A549 (cell line): ENCODE results near the gene TIMMDC1. TPM values are rescaled to one million over a fixed set of nuclear protein-coding genes. Genes with fewer than 3 reads are reported as not detected.
A peak's percentile ranks its signal among the peaks of the same experiment; 100 is the strongest.
"Not testable (repeated sequence)": the region's sequence is repeated elsewhere in the genome, so short reads cannot be mapped to it uniquely, and the experiment has no call there.

Source experiments
- ATAC-seq, 2 experiments: fragments of 200-7000 bp in 1 of 2; fragments of >200 bp in 1 of 2; cut with Nextera tagmentation in 1 of 2; cut with Tn5 transposase in 1 of 2; 3 replicates each; pipeline versions ENCODE4 v1.8.0 to v1.9.1; 2018 to 2020; ENCODE audit warnings: mild to moderate bottlenecking in 1 of 2, moderate library complexity in 1 of 2
- CTCF ChIA-PET: fragments of 300-600 bp; sonication (Branson Sonifier 250); formaldehyde crosslinking; extraction: SDS; loops from one replicate; lab custom pipeline; 2021; ENCODE audit warnings: antibody characterized with exemption, inconsistent platforms; lab: Yijun Ruan, JAX
- POLR2A ChIA-PET: fragments of 350-600 bp; formaldehyde crosslinking; extraction: SDS; loops from one replicate; lab custom pipeline; 2021; ENCODE audit warnings: antibody characterized with exemption, inconsistent platforms; lab: Yijun Ruan, JAX
- DNase-seq, 2 experiments: peaks; one replicate each; pipeline versions ENCODE4 v3.0.0 to v3.0.0-alpha.2; 2011 to 2016; ENCODE audit warnings: low read depth in 1 of 2, low spot score in 1 of 2
- FAIRE-seq: peaks from 2 replicates; lab custom pipeline; 2011; peaks lifted over from hg19 to GRCh38; lab: Jason Lieb, UNC
- H3K27ac ChIP-seq, 2 experiments: fragments of >200 bp; sonication (Bioruptor Twin); formaldehyde crosslinking; 3 replicates each; pipeline ENCODE4 v1.5.1; 2016 to 2017
- H3K4me1 ChIP-seq: fragments of >200 bp; sonication (Bioruptor Twin); formaldehyde crosslinking; 3 replicates; pipeline ENCODE4 v1.6.1; 2016
- H3K4me2 ChIP-seq: fragments of >200 bp; sonication (Bioruptor Twin); formaldehyde crosslinking; 3 replicates; pipeline ENCODE4 v1.6.1; 2016
- H3K4me3 ChIP-seq: fragments of >200 bp; sonication (Bioruptor Twin); formaldehyde crosslinking; 3 replicates; pipeline ENCODE4 v1.5.1; 2016
- H3K9me3 ChIP-seq: fragments of >200 bp; sonication (Bioruptor Twin); formaldehyde crosslinking; 3 replicates; pipeline ENCODE4 v1.6.1; 2016
- BCL3 ChIP-seq: fragments of >200 bp; sonication (Bioruptor Twin); formaldehyde crosslinking; IDR thresholded peaks from 3 replicates; pipeline ENCODE4 v1.6.1; 2016
- BHLHE40 ChIP-seq: IDR thresholded peaks from 2 replicates; pipeline ENCODE4 v1.6.1; 2012; ENCODE audit warnings: low read depth, low read length, inconsistent platforms
- CBX2 ChIP-seq: fragments of 200-600 bp; sonication (generic); IDR thresholded peaks from 2 replicates; pipeline ENCODE4 v1.6.1; 2016; ENCODE audit warnings: low read depth, mild to moderate bottlenecking, borderline replicate concordance
- CBX8 ChIP-seq: fragments of 200-600 bp; sonication (generic); IDR thresholded peaks from 2 replicates; pipeline ENCODE4 v1.6.1; 2016
- CHD4 ChIP-seq: fragments of 200-600 bp; sonication (generic); IDR thresholded peaks from 2 replicates; pipeline ENCODE4 v1.6.1; 2016; ENCODE audit warnings: antibody characterized with exemption, mild to moderate bottlenecking, borderline replicate concordance
- EHF ChIP-seq: fragments of 250-450 bp; sonication (Bioruptor Pico); IDR thresholded peaks from 2 replicates; pipeline ENCODE4 v1.5.0; 2020; ENCODE audit warnings: mild to moderate bottlenecking
- ELK1 ChIP-seq: fragments of 150-350 bp; IDR thresholded peaks from 2 replicates; pipeline ENCODE4 v1.6.1; 2014; ENCODE audit warnings: low read depth, mild to moderate bottlenecking, low read length
- EP300 ChIP-seq, 2 experiments: fragments of >200 bp; sonication (Bioruptor Twin); formaldehyde crosslinking; IDR thresholded peaks; 2 replicates in 1 of 2; 3 replicates in 1 of 2; pipeline ENCODE4 v1.6.1; 2016 to 2017
- ESRRA ChIP-seq: fragments of 150-350 bp; IDR thresholded peaks from 2 replicates; pipeline ENCODE4 v1.6.1; 2014; ENCODE audit warnings: mild to moderate bottlenecking, low read length, borderline replicate concordance
- FOSB ChIP-seq: fragments of 250-450 bp; sonication (Bioruptor Pico); IDR thresholded peaks from 2 replicates; pipeline ENCODE4 v1.5.0; 2020; ENCODE audit warnings: mild to moderate bottlenecking, moderate library complexity
- FOSL2 ChIP-seq, 2 experiments: fragments of 450-650 bp in 1 of 2; fragments of >200 bp in 1 of 2; sonication (Bioruptor Twin) in 1 of 2; formaldehyde crosslinking; IDR thresholded peaks; 2 replicates each; pipeline versions ENCODE4 v1.5.0 to v1.6.1; 2016 to 2020; ENCODE audit warnings: mild to moderate bottlenecking in 1 of 2, moderate library complexity in 1 of 2
- HES2 ChIP-seq: fragments of >200 bp; sonication (Bioruptor Twin); formaldehyde crosslinking; IDR thresholded peaks from 2 replicates; pipeline ENCODE4 v1.6.1; 2016
- HEYL ChIP-seq: fragments of 250-450 bp; sonication (Bioruptor Pico); IDR thresholded peaks from 2 replicates; pipeline ENCODE4 v1.8.0; 2021; ENCODE audit warnings: mild to moderate bottlenecking, moderate library complexity
- HOXB13 ChIP-seq: fragments of 250-450 bp; sonication (Bioruptor Pico); IDR thresholded peaks from 2 replicates; pipeline ENCODE4 v1.5.0; 2020; ENCODE audit warnings: low read depth, mild to moderate bottlenecking, moderate library complexity
- HOXB5 ChIP-seq: fragments of 250-450 bp; sonication (Bioruptor Pico); IDR thresholded peaks from 2 replicates; pipeline ENCODE4 v1.5.0; 2020; ENCODE audit warnings: mild to moderate bottlenecking, moderate library complexity
- JUN ChIP-seq, 2 experiments: fragments of >200 bp; sonication (Bioruptor Twin); formaldehyde crosslinking; IDR thresholded peaks; 2 replicates in 1 of 2; 3 replicates in 1 of 2; pipeline ENCODE4 v1.6.1; 2016 to 2017
- JUNB ChIP-seq: fragments of >200 bp; sonication (Bioruptor Twin); formaldehyde crosslinking; IDR thresholded peaks from 2 replicates; pipeline ENCODE4 v1.6.1; 2016
- KDM1A ChIP-seq: fragments of 200-600 bp; sonication (generic); IDR thresholded peaks from 2 replicates; pipeline ENCODE4 v1.6.1; 2016; ENCODE audit warnings: low read depth, mild to moderate bottlenecking
- MAFK ChIP-seq: fragments of 450-650 bp; IDR thresholded peaks from 2 replicates; pipeline ENCODE4 v1.6.1; 2014; ENCODE audit not compliant: partially characterized antibody
- MAX ChIP-seq: IDR thresholded peaks from 2 replicates; pipeline ENCODE4 v1.6.1; 2012
- POLR2A ChIP-seq: IDR thresholded peaks from 2 replicates; pipeline ENCODE4 v1.6.1; 2012; ENCODE audit warnings: mild to moderate bottlenecking, low read length
- RAD21 ChIP-seq, 2 experiments: fragments of >200 bp in 1 of 2; sonication (Bioruptor Twin) in 1 of 2; formaldehyde crosslinking in 1 of 2; IDR thresholded peaks in 1 of 2; conservative IDR thresholded peaks in 1 of 2; 2 replicates in 1 of 2; 3 replicates in 1 of 2; pipeline ENCODE4 v1.6.1; 2012 to 2018; ENCODE audit warnings: inconsistent platforms in 1 of 2
- RCOR1 ChIP-seq: fragments of 150-350 bp; IDR thresholded peaks from 2 replicates; pipeline ENCODE4 v1.6.1; 2014; ENCODE audit warnings: antibody characterized with exemption, low read length, low read depth
- RNF2 ChIP-seq: fragments of 200-600 bp; sonication (generic); IDR thresholded peaks from 2 replicates; pipeline ENCODE4 v1.6.1; 2016; ENCODE audit warnings: low read depth, mild to moderate bottlenecking, antibody characterized with exemption, moderate library complexity, borderline replicate concordance
- SREBF2 ChIP-seq: fragments of 450-650 bp; IDR thresholded peaks from 2 replicates; pipeline ENCODE4 v1.6.1; 2014; ENCODE audit warnings: mild to moderate bottlenecking, moderate library complexity
- TFCP2L1 ChIP-seq: fragments of 250-450 bp; sonication (Bioruptor Pico); IDR thresholded peaks from 2 replicates; pipeline ENCODE4 v1.5.0; 2021; ENCODE audit warnings: mild to moderate bottlenecking
- ZC3H11A ChIP-seq: fragments of 450-650 bp; IDR thresholded peaks from 2 replicates; pipeline ENCODE4 v1.6.1; 2014; ENCODE audit warnings: antibody characterized with exemption, mild to moderate bottlenecking
- ZFP36 ChIP-seq: fragments of 450-650 bp; IDR thresholded peaks from 2 replicates; pipeline ENCODE4 v1.6.1; 2014; ENCODE audit warnings: borderline replicate concordance; ENCODE audit not compliant: partially characterized antibody
- ZNF302 ChIP-seq: fragments of 250-450 bp; sonication (Bioruptor Pico); IDR thresholded peaks from 2 replicates; pipeline ENCODE4 v1.9.0; 2021; ENCODE audit warnings: inconsistent platforms, mild to moderate bottlenecking, moderate library complexity
- WGBS: methylation state at CpG from one replicate; pipeline ENCODE4 v1.1.6; 2017; ENCODE audit errors: missing lambda C conversion rate; 5-methylcytosine and 5-hydroxymethylcytosine counted together
- polyA plus RNA-seq, 4 experiments: library from polyadenylated mRNA; depleted of rRNA in 3 of 4; stranded (reverse); fragments of >200 nt; fragmentation: RNase III in 1 of 4; extraction: RNeasy Plus Mini Kit Qiagen cat#74134 plus additional on column Dnase treatment in 1 of 4; gene quantifications; 2 replicates in 3 of 4; 3 replicates in 1 of 4; pipeline ENCODE4 v1.2.3, GENCODE V29; 2011 to 2017

The TIMMDC1 gene
- polyA plus RNA-seq, 2 of the 4 experiments (the other 2 are of a cell fraction) = 90.1 to 135 TPM

GRCh38 chr3:119551598-119551997, 53.3 kb downstream of the TIMMDC1 start:
- no peaks in the 10 kb centered on the region for H3K9me3 ChIP-seq

GRCh38 chr3:119552928-119553327, 54.6 kb downstream of the TIMMDC1 start:
- not testable (repeated sequence) for DNase-seq, FAIRE-seq, H3K4me1 ChIP-seq, H3K4me2 ChIP-seq, H3K4me3 ChIP-seq, ATAC-seq, H3K9me3 ChIP-seq, H3K27ac ChIP-seq
- TF ChIP-seq ZC3H11A = peak; percentile 88
- ChIA-PET POLR2A (interaction anchor here (1.3 kb wide), 1 partner anchor 55 kb away, joined by 3 read pairs; the partner anchor contains the start of gene TIMMDC1), CTCF (interaction anchor here (2.0 kb wide), 1 partner anchor 128 kb away, joined by 4 read pairs; no protein-coding TSS in a partner anchor)
- WGBS = 79% methylated on average over 6 of the region's 6 CpGs

More at GRCh38 chr3:119551598-119551997, 53.3 kb downstream of the TIMMDC1 start:
- no peak overlapping the region for H3K4me3 ChIP-seq
- H3K4me2 ChIP-seq = no peak overlapping the region
- DNase-seq = no peak
- H3K27ac ChIP-seq = no peak overlapping the region
- ChIA-PET POLR2A (no interaction called here), CTCF (interaction anchor here (2.0 kb wide), 1 partner anchor 130 kb away, joined by 4 read pairs; no protein-coding TSS in a partner anchor)
- 81% methylated on average over 5 of the region's 5 CpGs for WGBS
- H3K4me1 ChIP-seq = no peaks in the 10 kb centered on the region
- TF ChIP-seq JUN (IDR thresholded peaks at IDR 0.05) (no peak), HOXB5 (CRISPR knock-in tag) (no peak), CBX8 (no peak), EHF (CRISPR knock-in tag) (no peak), JUNB (no peak), ZNF302 (no peak), ESRRA (no peak)
- FAIRE-seq = no peak
- ATAC-seq = no peak

GRCh38 chr3:119553823-119554415, 55.6 kb downstream of the TIMMDC1 start:
- H3K4me1 ChIP-seq = no peaks in the 10 kb centered on the region
- WGBS = 53% methylated on average over 5 of the region's 5 CpGs
- POLR2A ChIA-PET = no interaction called here
- ATAC-seq (peak in 1 of 2 experiments; percentile 27; a peak in 1 of 6 replicates), FAIRE-seq (no peak), DNase-seq (no peak)
- CTCF ChIA-PET = interaction anchor here (1.5 kb wide), 1 partner anchor 15 kb away, joined by 3 read pairs; no protein-coding TSS in a partner anchor
- H3K4me2 ChIP-seq = no peak overlapping the region
- H3K4me3 ChIP-seq = no peak overlapping the region
- no peaks in the 10 kb centered on the region for H3K9me3 ChIP-seq
- TF ChIP-seq MAX = no peak
- no peak for TF ChIP-seq HOXB13
- no peak for TF ChIP-seq CBX2
- no peak for TF ChIP-seq TFCP2L1 (CRISPR knock-in tag)
- no peak for TF ChIP-seq RAD21 (conservative IDR thresholded peaks at IDR 0.05 in 1 of 2, IDR thresholded peaks at IDR 0.05 in 1 of 2)
- no peak for TF ChIP-seq EHF (CRISPR knock-in tag)
- TF ChIP-seq MAFK = no peak
- no peak for TF ChIP-seq HES2
- no peak for TF ChIP-seq ZFP36
- H3K27ac ChIP-seq = no peak overlapping the region

- 48% methylated on average over 4 of the region's 4 CpGs for WGBS
- Histone ChIP-seq H3K4me1 (0 out of 3 replicates have a peak, but pooled peaks cover 3% of the 10 kb centered on the region), H3K4me2 (no peak overlapping the region), H3K9me3 (no peaks in the 10 kb centered on the region), H3K27ac (no peak overlapping the region), H3K4me3 (no peak overlapping the region)
- no peak for DNase-seq
- CTCF ChIA-PET = no interaction called here
- ATAC-seq = no peak
- TF ChIP-seq FOSB (CRISPR knock-in tag) = no peak
- no peak for TF ChIP-seq HEYL (CRISPR knock-in tag)
- no peak for TF ChIP-seq RAD21 (conservative IDR thresholded peaks at IDR 0.05 in 1 of 2, IDR thresholded peaks at IDR 0.05 in 1 of 2)
- TF ChIP-seq ELK1 = no peak
- TF ChIP-seq EP300 (IDR thresholded peaks at IDR 0.05) = no peak
- no peak for TF ChIP-seq KDM1A
- no peak for TF ChIP-seq POLR2A
- no peak for TF ChIP-seq RNF2
- TF ChIP-seq BCL3 = no peak
- TF ChIP-seq FOSL2 (IDR thresholded peaks at IDR 0.05) = no peak
- no peak for TF ChIP-seq FOSL2 (CRISPR knock-in tag; IDR thresholded peaks at IDR 0.05)
- no peak for TF ChIP-seq BHLHE40
- no peak for TF ChIP-seq CBX2
- TF ChIP-seq SREBF2 = no peak
- no peak for TF ChIP-seq CHD4
- TF ChIP-seq RCOR1 = no peak
- TF ChIP-seq EHF (CRISPR knock-in tag) = no peak
- no peak for TF ChIP-seq MAX
- FAIRE-seq = no peak
- POLR2A ChIA-PET = no interaction called here
Measured at GRCh38 chr3:119555309-119555735, 57.0 kb downstream of the TIMMDC1 start.
